ENCODE results near the gene SMS.
A peak's percentile ranks its signal among the peaks of the same experiment; 100 is the strongest.
"Not testable (repeated sequence)": the region's sequence is repeated elsewhere in the genome, so short reads cannot be mapped to it uniquely, and the experiment has no call there.

The SMS gene

DNA sequence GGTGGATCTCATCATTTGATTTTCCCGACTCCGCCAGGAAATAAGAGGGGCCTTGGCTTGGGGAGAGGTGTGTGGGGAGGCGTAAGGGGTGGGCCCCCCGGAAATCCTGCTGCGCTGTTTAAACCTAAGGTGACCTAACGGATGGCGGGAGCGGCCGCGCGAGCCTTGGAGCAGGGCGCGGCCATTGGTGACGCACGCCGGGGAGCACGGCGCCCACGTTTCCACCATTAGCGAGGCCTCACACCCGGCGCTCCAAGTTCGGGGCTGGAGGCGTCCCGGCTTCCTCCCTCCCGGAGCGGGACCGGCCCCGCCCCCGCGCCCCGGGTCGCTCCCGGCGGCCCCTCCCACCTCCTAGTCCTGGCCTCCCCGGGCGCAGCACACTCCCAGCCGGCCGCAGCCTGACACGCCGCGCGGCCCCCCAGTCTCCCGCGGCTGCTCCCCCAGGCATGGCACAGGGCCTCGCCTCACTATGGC, at the start of gene SMS:
Gene SMS (plus strand): TSS at position 354 of the 474 bp plus-strand sequence. CDS start 116 bp downstream, at position 470.
- peak; percentile 71 for DNase-seq

- DNase-seq = no peak
Observed at GRCh38 chrX:21905313-21905712, 35.2 kb upstream of the SMS start.

DNA sequence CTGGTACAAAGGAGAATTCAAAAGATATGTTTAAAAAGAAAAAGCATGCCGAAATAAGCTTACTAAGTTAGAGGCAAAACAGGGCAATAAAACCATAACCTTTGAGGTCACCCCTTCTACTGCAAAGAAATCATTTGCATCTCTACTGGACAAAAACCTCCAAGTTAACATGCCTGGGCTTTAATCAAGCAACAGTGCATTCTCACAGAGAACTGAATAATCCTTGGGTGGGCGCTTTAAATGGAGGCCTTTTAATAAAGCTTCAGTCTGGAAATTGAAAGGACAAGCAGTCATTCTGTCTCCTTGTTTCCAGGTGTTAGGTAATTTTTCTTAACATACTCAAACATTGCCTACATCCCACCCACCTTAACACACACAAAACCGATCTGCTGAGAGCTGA, 34.6 kb upstream of the SMS start:
- DNase-seq = peak; percentile 7

DNA sequence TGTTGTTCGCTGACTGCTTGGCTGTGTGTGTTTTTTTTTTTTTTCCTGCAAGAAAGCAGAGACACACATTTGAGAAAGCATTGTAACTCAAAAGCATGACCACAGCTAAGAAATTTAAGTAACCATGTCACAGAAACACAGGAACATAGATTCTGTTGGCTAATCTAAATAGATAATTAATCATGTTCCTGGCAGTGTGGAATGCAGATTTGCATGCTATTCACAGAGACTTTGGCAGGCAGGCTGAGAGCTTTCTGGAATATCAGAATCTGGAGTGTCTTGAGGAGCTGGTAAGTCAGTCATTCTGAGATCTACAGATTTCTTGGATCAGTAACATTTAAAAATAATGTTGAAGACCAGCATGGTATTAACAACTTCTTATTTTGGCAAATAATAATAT, 33.2 kb upstream of the SMS start:
- no peak for DNase-seq

DNA sequence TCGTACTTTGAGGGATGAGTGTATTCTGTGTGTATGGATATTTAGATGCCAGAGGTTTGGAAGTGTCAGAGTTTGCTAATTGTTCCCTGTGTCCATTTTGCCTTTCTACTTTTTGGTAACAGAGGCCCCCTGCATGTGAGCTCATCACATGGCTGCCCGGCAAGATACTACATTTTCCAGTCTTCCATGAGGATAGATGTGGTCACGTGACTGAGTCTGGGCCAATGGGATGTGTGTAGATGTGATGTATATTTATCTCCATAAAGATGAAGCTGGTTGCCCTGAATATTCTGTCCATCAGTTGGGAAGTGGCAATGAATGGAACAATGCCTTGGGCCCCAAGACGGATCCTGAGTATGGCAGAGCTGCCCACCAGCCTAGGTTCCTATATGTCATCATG, 29.0 kb upstream of the SMS start:
- no peak for DNase-seq

GRCh38 chrX:21912220-21912619, 28.3 kb upstream of the SMS start:
- no peak for DNase-seq

DNA sequence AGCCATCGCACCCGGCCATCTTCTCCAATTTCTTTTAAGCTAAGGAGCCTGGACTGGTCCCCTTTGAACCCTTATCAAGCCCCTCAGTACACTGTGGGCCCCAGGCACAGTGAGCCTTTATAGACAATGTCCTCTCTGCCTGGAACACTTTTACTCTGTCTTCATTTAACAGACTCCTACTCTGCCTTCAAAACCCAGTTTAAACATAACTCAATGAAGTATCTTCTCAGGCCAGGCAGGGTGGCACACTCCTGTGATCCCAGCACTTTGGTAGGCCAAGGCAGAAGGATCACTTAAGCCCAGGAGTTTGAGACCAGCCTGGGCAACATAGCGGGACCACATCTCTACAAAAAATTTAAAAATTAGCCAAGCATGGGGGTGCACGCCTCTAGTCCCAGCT, 27.5 kb upstream of the SMS start:
- no peak for DNase-seq

DNA sequence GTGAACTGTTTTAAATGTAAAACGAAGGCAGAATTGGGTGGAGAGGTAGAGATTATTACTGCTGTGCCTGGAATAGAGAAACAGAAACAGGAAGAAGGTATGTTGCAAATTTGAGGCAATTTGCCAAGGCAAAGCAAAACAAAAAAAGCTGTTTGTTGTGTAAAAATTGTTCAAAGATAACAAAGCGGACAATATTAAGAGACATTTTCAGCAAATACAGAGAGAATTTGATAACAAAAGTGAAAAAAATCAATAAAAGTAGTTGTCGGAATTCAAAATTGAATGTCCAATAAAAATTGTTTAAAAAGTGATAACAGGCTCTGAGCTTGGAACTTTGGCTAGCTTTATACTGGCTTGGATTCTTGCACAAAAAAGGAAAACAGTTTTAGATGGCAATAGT, 14.4 kb upstream of the SMS start:
- DNase-seq = no peak

GRCh38 chrX:21926527-21927278, 13.8 kb upstream of the SMS start:
- peak; percentile 20 for DNase-seq

GRCh38 chrX:21929209-21929608, 11.3 kb upstream of the SMS start:
- DNase-seq = no peak

DNA sequence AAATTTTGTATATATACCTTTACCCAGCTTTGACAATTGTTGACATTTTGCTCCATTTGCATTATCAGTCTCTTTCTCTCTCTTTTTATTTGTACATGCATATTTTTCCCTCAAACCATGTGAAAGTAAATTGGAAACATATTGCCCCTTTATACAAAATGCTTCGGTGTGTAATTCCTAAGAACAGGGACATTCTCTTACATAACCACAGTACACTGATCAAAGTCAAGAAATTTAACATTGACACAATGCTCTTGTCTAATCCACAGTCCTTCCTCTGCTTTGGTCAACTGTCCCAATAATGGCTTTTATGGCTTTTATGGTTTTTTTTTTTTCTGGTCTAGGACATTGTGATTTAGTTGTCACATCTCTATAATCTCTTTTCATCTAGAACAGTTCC, 9.5 kb upstream of the SMS start:
- DNase-seq = no peak

GRCh38 chrX:21932292-21933002, 8.1 kb upstream of the SMS start:
- DNase-seq = no peak

DNA sequence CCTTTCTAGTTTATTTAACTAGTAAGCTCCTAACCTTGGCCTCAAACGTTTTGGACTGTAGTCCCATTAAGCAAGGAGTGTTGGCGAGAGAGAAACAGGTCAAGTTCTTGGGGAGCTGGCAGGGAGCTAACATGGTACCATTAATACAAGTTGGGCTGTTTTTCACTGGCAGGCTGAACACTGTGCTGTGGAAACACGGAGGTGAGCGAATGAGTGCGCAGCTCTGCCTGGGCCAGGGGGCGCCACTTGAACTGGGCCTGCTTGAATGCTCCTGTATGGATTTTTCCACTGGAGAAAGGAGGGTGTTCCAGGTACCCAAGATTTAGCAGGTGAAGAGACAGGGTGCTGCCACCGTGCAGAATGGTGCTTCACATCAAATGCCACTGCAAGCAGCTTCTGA, 7.4 kb upstream of the SMS start:
- DNase-seq = no peak

DNA sequence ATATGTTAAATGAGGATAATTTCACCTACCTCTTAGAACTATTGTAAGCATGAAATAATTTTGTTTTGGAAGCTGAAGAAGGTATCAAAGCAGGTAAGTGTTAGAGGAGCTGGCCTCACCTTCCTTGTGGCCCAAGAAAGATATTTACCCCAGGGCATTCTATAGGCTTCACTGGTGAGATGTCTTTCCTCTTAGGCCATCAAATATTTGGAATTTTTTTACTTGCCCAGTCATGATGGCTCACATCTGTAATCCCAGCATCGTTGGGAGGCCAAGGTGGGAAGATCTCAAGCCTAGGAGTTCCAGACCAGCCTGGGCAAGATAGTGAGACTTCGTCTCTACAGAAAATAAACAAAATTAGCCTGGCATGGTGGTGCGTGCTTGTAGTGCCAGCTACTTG, 6.1 kb upstream of the SMS start:
- DNase-seq = no peak

GRCh38 chrX:21939906-21940305, 603 bp upstream of the SMS start:
- no peak for DNase-seq

- DNase-seq = peak; percentile 23
Observed at GRCh38 chrX:21943460-21944135, 3.1 kb downstream of the SMS start.

DNA sequence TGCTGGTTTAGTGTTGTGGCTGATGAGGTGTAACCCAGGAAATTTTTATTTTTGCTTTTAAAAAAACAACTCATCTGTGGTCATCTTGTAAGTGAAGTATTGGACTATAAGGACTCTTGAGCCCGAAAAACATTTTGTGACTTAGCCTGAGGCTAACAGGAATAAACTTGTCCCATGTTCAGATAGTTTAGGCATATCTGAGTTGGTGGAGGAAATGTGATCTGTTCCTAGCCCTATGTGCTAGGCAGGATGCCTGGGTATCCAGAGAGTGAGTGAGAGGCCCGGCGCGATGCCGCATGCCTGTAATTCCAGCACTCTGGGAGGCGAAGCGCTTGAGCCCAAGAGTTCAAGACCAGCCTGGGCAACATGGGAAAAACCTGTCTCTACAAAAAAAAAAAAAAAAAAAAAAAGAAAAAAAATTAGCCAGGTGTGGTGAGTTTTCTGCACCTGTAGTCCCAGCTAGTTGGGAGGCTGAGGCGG, 3.7 kb downstream of the SMS start:
- DNase-seq = no peak

DNA sequence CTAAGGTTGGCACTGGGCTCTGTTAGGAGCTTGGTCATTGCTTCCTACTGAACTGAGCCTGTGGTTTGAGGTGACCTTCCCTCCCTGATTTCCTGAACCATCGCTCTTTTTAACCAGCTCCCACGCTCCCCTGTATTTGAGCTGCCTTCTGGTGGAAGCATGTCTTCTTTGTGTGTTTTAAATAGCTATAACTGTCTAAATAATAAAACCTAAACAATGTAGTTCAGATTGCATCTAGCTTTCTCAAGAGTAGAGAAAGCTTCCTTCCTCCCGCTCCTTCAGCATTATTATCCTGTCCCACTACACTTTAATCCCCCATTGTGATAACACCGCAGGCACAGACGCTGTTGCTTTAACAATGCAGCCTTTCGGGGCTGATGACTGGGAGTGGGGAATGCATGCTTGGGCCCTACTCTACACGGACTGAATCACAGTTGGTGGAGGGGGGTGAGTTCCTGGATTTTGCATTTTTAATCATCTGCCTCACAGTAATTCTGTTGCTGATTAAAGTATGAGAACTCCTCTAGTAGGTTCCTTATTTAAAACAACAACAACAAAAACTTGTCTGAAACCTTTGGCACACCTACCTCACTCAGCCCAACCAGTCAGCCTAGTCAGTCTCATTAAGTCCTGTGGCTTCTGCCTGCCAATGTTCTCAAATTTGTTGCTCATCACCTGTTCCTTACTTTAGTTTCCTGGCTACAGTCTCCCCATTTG, 6.6 kb downstream of the SMS start:
- DNase-seq = peak; percentile 24

- no peak for DNase-seq
Observed at GRCh38 chrX:21947671-21948070, 7.2 kb downstream of the SMS start.

DNA sequence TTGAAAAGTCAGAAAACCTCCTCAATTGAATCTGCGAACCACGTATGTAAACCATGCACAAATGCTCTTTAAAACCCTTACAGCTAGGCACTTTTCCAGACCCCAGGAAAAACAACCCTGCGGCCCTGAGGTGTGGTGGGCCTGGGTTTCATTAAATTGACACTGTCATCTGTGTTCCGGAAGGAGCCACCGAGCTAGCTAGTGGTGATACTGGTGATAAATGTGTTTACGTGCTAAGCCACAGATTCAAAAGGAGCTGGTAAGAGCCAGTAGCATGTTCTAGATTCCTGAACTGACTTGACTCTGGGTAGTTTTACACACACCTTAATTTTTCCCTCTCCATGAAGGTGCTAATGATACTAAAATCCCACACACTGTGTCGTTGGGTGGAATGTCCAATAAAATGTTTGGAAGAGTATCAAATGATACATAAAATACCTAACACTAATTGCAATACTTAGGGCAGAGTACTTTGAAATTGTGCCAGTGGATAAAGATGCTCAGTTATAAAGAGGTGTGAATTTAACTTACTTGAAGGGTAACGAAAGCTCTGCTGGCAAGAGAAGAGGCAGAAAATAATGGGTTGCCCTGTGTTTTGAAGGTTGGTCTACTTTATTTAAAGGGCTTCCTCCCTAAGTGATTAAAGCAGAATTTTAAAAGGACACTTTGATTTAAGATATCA, 8.5 kb downstream of the SMS start:
- DNase-seq = no peak

DNA sequence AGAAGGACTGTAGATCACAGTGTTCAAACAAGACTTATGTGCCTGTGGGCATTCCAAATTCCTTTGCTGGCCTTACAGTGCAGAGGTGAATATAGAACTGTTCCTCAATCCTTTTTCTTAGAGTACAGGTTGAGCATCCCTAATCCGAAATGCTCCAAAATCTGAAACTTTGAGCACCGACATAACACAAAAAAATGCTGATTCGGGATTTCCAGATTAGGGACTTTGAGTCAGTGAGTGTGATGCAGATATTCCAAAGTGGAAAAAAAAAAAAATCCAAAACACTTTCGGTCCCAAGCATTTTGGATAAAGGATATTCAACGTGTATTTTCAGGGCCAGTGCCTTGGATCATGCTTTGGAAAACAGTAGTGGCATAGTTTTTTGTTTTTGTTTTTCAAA, 9.2 kb downstream of the SMS start:
- no peak for DNase-seq

- not testable (repeated sequence) for DNase-seq
Observed at GRCh38 chrX:21950557-21950956, 10.0 kb downstream of the SMS start.

Measured in eye (tissue), 1 donor.